Measurements from ENCODE around the gene AFF3.

- TF ChIP-seq CTCF (IDR thresholded peaks at IDR 0.05 in 2 of 3, conservative IDR thresholded peaks at IDR 0.05 in 1 of 3; ENCODE audit: control insufficient read depth in 2 of 3, extremely low read depth in 1 of 3, insufficient read depth in 1 of 3, low read depth in 3 of 3, low read length in 3 of 3) = no peak
- TF ChIP-seq MEF2B (IDR thresholded peaks at IDR 0.05; ENCODE audit: partially characterized antibody, poor library complexity, severe bottlenecking) = no peak
- TF ChIP-seq ZBTB4 (CRISPR knock-in tag; IDR thresholded peaks at IDR 0.05) = no peak
- TF ChIP-seq EP300 (IDR thresholded peaks at IDR 0.05; ENCODE audit: borderline replicate concordance in 1 of 2, control insufficient read depth in 1 of 2, low read depth in 2 of 2, low read length in 2 of 2) = no peak
- TF ChIP-seq SMC3 (IDR thresholded peaks at IDR 0.05; ENCODE audit: borderline replicate concordance, low read length) = no peak
- TF ChIP-seq HDAC6 (IDR thresholded peaks at IDR 0.05; ENCODE audit: unreplicated experiment) = no peak
- TF ChIP-seq CHD4 (IDR thresholded peaks at IDR 0.05) = no peak
- TF ChIP-seq RFX5 (IDR thresholded peaks at IDR 0.05; ENCODE audit: low read depth, low read length) = no peak
- no peak for TF ChIP-seq TCF7 (IDR thresholded peaks at IDR 0.05; ENCODE audit: borderline replicate concordance)
- no peak for TF ChIP-seq ZNF207 (IDR thresholded peaks at IDR 0.05; ENCODE audit: borderline replicate concordance)
Observed at GRCh38 chr2:100072503-100072902, 69.9 kb downstream of the AFF3 start.

Measured in GM12878 (cell line).